Stimulated activated CD4-positive, alpha-beta T cell treated with anti-CD3 and anti-CD28 coated beads, Interleukin-15, amount 100 ng/mL, for 24 hours (primary cell): ENCODE data around the gene RASSF5.

Experiments
- DNase-seq: peaks from one replicate; pipeline ENCODE4 v3.0.0-alpha.2; 2020

Gene RASSF5

GRCh38 chr1:206551986-206552326 lies 44.6 kb downstream of the RASSF5 start:
- DNase-seq = peak; percentile 75

GRCh38 chr1:206554211-206554610 lies 46.9 kb downstream of the RASSF5 start:
- DNase-seq = no peak

- DNase-seq = no peak
Observed at GRCh38 chr1:206554701-206555472, 47.6 kb downstream of the RASSF5 start.

GRCh38 chr1:206555473-206555935 lies 48.2 kb downstream of the RASSF5 start:
- peak; percentile 69 for DNase-seq

GRCh38 chr1:206556047-206556749 lies 48.9 kb downstream of the RASSF5 start:
- peak; percentile 56 for DNase-seq

- DNase-seq = peak; percentile 95
Observed at GRCh38 chr1:206556750-206557635, 49.7 kb downstream of the RASSF5 start.

- no peak for DNase-seq
Observed at GRCh38 chr1:206557636-206558473, 50.5 kb downstream of the RASSF5 start.

- DNase-seq = no peak
Observed at GRCh38 chr1:206558794-206559671, 51.7 kb downstream of the RASSF5 start.

GRCh38 chr1:206559672-206559995 lies 52.3 kb downstream of the RASSF5 start:
- no peak for DNase-seq

GRCh38 chr1:206560007-206560716 lies 52.8 kb downstream of the RASSF5 start:
- DNase-seq = peak; percentile 59

- DNase-seq = no peak
Observed at GRCh38 chr1:206563367-206564207, 56.3 kb downstream of the RASSF5 start.

- DNase-seq = no peak
Observed at GRCh38 chr1:206565995-206566394, 58.7 kb downstream of the RASSF5 start.

- DNase-seq = no peak
Observed at GRCh38 chr1:206566999-206567398, 59.7 kb downstream of the RASSF5 start.

GRCh38 chr1:206568256-206568655 lies 60.9 kb downstream of the RASSF5 start:
- DNase-seq = no peak

- no peak for DNase-seq
Observed at GRCh38 chr1:206568779-206569352, 61.5 kb downstream of the RASSF5 start.

GRCh38 chr1:206569556-206569955 lies 62.2 kb downstream of the RASSF5 start:
- DNase-seq = no peak

- DNase-seq = no peak
Observed at GRCh38 chr1:206570529-206570928, 63.2 kb downstream of the RASSF5 start.

- DNase-seq = no peak
Observed at GRCh38 chr1:206572835-206573234, 65.5 kb downstream of the RASSF5 start.

GRCh38 chr1:206573319-206573718 lies 66.0 kb downstream of the RASSF5 start:
- DNase-seq = no peak
